DND-41 (cell line): Measurements from ENCODE around the gene SELENOF.

Source experiments
- ATAC-seq: fragments of 200-7000 bp; cut with Tn5 transposase; 3 replicates; pipeline ENCODE4 v1.9.1; 2021; ENCODE audit warnings: low read depth; ENCODE audit not compliant: insufficient read depth
- DNase-seq: peaks from one replicate; pipeline ENCODE4 v3.0.0-alpha.2; 2020
- H2AFZ ChIP-seq: 2 replicates; pipeline ENCODE4 v1.6.0; 2012; ENCODE audit warnings: low read depth, low read length
- H3K27ac ChIP-seq: 2 replicates; pipeline ENCODE4 v1.5.1; 2012; ENCODE audit warnings: low read length, inconsistent platforms
- H3K27me3 ChIP-seq: fragments of 200-600 bp; sonication (generic); 2 replicates; pipeline ENCODE4 v1.6.0; 2012; ENCODE audit warnings: low read length, mild to moderate bottlenecking, inconsistent platforms; ENCODE audit not compliant: insufficient read depth, poor library complexity
- H3K36me3 ChIP-seq: 2 replicates; pipeline ENCODE4 v1.5.1; 2012; ENCODE audit warnings: low read length, inconsistent platforms; ENCODE audit not compliant: insufficient read depth
- H3K4me1 ChIP-seq: 2 replicates; pipeline ENCODE4 v1.5.1; 2012; ENCODE audit warnings: mild to moderate bottlenecking, low read length; ENCODE audit not compliant: insufficient read depth
- H3K4me2 ChIP-seq: 2 replicates; pipeline ENCODE4 v1.6.0; 2012; ENCODE audit warnings: mild to moderate bottlenecking, moderate library complexity, low read length, inconsistent platforms; ENCODE audit not compliant: insufficient read depth
- H3K4me3 ChIP-seq, 2 experiments: fragments of 200-600 bp in 1 of 2; shearing (Covaris generic) in 1 of 2; 2 replicates each; pipeline ENCODE4 v1.5.1; 2012 to 2016; ENCODE audit warnings: inconsistent platforms in 2 of 2, low read length in 2 of 2, mild to moderate bottlenecking in 2 of 2, low read depth in 1 of 2, moderate library complexity in 1 of 2
- H3K79me2 ChIP-seq: 2 replicates; pipeline ENCODE4 v1.6.0; 2012; ENCODE audit warnings: low read length, inconsistent platforms; ENCODE audit not compliant: insufficient read depth
- H3K9ac ChIP-seq: 2 replicates; pipeline ENCODE4 v1.6.0; 2012; ENCODE audit warnings: low read depth, mild to moderate bottlenecking, inconsistent platforms, low read length, moderate library complexity
- H3K9me3 ChIP-seq: 2 replicates; pipeline ENCODE4 v1.5.1; 2012; ENCODE audit warnings: low read length, moderate library complexity, mild to moderate bottlenecking, inconsistent platforms; ENCODE audit not compliant: insufficient read depth, severe bottlenecking
- H4K20me1 ChIP-seq: 2 replicates; pipeline ENCODE4 v1.6.0; 2012; ENCODE audit warnings: low read length; ENCODE audit not compliant: insufficient read depth
- CTCF ChIP-seq: IDR thresholded peaks from 2 replicates; pipeline ENCODE4 v1.5.1; 2012; ENCODE audit warnings: borderline replicate concordance, low read length, moderate library complexity, mild to moderate bottlenecking; ENCODE audit not compliant: poor library complexity, severe bottlenecking; ENCODE audit errors: extremely low read depth
- EZH2 ChIP-seq: IDR thresholded peaks from 3 replicates; pipeline ENCODE4 v1.6.1; 2012; ENCODE audit warnings: borderline replicate concordance, low read depth, mild to moderate bottlenecking, moderate library complexity, low read length, inconsistent platforms; ENCODE audit not compliant: severe bottlenecking

SELENOF gene

GRCh38 chr1:86860424-86860823 is 53.5 kb downstream of the SELENOF start:
- no peak overlapping the region for H3K27ac ChIP-seq
- peaks cover 3% of the 10 kb centered on the region; the same call in 1 of the 2 replicates for H3K79me2 ChIP-seq
- TF ChIP-seq EZH2 = no peak
- no peak for TF ChIP-seq CTCF
- no peak overlapping the region for H2AFZ ChIP-seq
- H3K4me3 ChIP-seq = no peak overlapping the region
- DNase-seq (no peak), ATAC-seq (no peak)
- H3K36me3 ChIP-seq = peaks cover 15% of the 10 kb centered on the region; the same call in 1 of the 2 replicates
- no peaks in the 10 kb centered on the region for H4K20me1 ChIP-seq
- H3K27me3 ChIP-seq = no peaks in the 10 kb centered on the region
- H3K4me1 ChIP-seq = no peaks in the 10 kb centered on the region
- no peak overlapping the region for H3K4me2 ChIP-seq
- H3K9me3 ChIP-seq = no peaks in the 10 kb centered on the region
- no peak overlapping the region for H3K9ac ChIP-seq

DNA sequence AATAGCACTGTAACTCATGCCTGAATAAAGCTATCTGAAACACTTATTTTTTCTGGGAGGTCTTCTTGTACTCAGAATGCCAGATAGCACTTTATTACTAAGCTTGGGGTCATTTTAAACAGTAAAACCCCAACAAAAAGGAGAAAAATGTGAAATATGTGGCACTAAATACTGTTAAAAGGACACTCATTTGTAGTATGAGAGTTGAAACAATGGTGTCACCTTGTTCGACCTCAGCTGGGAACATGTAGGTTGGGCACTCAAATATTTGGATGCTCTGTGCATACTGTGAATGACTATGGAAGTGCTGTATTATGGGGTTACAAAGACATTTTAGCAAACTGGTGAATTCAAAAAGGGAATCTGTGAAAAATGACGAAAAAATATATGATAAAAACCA is 53.9 kb downstream of the SELENOF start:
- TF ChIP-seq EZH2 (no peak), CTCF (no peak)
- no peak overlapping the region for H3K9ac ChIP-seq

DNA sequence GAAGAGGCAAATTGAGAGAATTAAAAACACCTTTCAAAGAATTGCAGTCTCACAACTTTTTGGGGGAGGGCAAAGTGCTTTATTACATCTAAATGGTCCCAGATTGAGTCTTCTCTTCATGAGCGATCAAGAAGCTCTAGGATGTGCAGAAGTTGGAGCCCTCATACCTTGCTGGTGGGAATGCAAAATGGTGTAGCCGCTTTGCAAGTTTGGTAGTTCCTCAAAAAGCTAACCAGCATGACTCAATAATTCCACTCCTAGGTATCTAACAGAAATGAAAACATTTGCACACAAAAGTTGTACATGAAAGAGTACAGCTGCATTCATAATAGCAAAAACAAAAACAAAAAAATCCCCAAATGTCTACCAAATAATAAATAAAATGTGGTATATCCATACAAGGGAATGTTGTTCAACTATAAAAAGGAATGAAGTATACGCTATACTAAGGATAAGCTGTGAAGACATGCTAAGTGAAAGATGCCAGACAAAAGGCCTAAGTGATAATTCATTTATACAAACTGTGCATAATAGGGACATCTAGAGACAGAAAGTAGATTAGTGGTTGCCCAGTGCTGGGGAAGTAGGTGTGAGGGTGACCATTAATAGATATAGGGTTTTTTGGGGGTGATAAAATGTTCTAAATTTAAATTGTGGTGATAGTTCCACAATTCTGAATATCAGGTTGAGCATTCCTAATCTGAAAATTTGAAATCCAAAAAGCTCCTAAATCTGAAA is 55.2 kb downstream of the SELENOF start:
- DNase-seq (no peak), ATAC-seq (no peak)
- Histone ChIP-seq H2AFZ (no peak overlapping the region), H3K4me2 (no peak overlapping the region), H3K36me3 (peaks cover 12% of the 10 kb centered on the region; the same call in 1 of the 2 replicates), H4K20me1 (no peaks in the 10 kb centered on the region), H3K27me3 (no peaks in the 10 kb centered on the region), H3K4me1 (no peaks in the 10 kb centered on the region), H3K27ac (no peak overlapping the region), H3K9me3 (no peaks in the 10 kb centered on the region), H3K79me2 (no peaks in the 10 kb centered on the region), H3K4me3 (no peak overlapping the region), H3K9ac (no peak overlapping the region)
- no peak for TF ChIP-seq EZH2
- TF ChIP-seq CTCF = no peak

More for the DNA sequence above, 53.9 kb downstream of the SELENOF start:
- peaks cover 12% of the 10 kb centered on the region; the same call in 1 of the 2 replicates for H3K36me3 ChIP-seq
- no peak overlapping the region for H3K4me3 ChIP-seq
- peaks cover 3% of the 10 kb centered on the region; the same call in 1 of the 2 replicates for H3K79me2 ChIP-seq
- H3K27me3 ChIP-seq = no peaks in the 10 kb centered on the region
- no peaks in the 10 kb centered on the region for H4K20me1 ChIP-seq
- H3K4me1 ChIP-seq = no peaks in the 10 kb centered on the region
- H3K4me2 ChIP-seq = no peak overlapping the region
- no peak overlapping the region for H3K27ac ChIP-seq
- no peaks in the 10 kb centered on the region for H3K9me3 ChIP-seq
- H2AFZ ChIP-seq = no peak overlapping the region
- no peak for DNase-seq
- no peak for ATAC-seq
